UCSD-AML1 (cell line): Measurements from ENCODE around the gene ZNF697.

Experiments
- DNase-seq: peaks from one replicate; lab custom pipeline; 2025; ENCODE audit not compliant: unreplicated experiment; lab: John Stamatoyannopoulos, UW

ZNF697 gene

DNA sequence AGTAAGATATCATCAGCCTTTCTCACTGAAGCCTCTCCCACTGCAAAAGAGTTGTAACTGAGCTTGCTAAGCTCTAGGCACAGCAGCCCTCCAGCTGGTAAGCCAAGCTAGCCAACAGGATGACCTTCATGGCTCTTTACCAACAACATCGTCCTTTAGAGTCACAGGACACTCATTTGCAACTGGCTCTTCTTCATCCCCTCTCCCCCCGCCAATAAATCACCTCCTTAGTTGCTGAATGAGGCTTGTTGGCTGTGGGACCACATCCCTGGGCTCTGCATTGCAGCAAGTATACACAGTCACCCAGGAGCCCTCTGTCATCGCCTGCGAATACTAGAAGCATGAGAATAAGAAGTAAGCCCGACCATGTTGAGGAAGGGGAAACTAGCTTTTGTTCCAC, 16.0 kb upstream of the ZNF697 start:
- DNase-seq = no peak

DNA sequence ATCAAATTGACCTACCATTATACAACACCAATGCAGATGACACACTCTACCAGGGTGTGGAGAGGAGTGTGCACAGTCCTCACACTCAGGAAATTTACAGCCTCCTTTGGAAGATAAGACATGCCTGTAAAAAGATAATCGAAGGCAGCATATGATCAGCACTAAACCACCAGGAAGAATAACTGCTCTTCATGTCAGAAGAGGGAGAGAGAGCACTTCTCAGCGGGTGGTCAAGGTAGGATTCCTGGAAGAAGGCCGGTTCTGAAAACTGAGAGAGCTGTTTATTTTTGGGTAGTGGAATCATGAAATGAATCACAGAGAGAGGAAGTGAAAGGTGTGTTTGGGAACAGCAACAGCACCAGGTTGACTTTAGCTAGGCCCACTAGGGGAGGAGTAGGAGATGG, 14.0 kb upstream of the ZNF697 start:
- DNase-seq = no peak

DNA sequence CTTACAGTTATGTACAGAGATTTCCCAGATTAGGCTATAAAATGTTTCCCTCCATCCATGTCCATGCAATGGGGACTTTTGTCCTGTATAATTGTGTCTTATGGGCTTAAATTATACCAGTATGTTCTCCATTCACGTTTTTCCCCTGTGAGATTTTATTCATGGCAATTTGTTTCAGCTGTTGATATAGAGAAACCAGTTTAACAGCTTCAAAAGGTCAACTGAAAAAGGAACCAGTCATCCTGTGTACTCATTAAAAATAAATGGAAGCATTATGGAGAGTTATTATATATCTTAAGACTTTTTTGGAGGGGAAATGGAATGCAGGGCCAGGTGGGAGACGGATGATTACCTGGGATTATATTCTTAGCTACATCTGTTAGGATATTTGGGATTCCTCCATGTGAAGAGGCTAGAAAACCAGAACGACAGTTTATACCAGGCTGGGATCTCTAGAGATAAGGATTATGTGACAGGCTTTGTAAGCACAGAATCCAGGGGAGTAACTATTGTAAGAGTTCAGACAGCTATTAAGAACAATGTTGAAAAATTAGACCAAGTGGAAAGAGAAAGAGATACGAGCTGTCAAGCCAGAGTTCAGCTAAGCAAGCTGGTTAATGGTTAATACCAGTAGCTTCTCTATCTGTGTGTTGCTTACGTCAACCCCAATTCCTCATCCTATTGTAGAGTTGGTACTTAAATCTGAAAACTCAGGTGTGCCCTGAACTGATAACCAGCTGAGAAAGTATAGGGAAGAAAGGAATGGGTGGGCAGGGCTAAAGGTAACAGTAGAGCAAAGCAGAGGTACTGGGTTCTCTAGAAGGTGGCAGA, 12.4 kb upstream of the ZNF697 start:
- no peak for DNase-seq

DNA sequence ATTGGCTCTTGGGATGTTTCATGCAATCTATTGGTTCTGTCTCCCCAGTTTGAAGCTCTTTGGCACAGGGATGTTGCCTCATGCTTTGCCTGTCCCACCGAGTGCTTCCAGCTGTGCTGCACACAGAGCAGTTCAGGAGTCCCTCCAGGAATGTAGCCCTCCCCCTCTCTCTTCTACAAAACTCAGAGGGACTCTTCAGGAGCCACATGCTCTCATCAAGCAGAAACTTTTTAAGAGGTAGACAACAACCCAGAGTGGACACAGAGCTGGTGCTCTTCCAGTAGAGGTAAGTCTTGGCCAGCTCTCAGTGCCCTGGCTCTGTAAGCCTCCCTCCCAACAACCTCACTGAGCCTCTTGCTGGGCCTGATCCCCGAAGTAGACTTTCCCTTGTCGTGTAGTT, 11.6 kb upstream of the ZNF697 start:
- no peak for DNase-seq

DNA sequence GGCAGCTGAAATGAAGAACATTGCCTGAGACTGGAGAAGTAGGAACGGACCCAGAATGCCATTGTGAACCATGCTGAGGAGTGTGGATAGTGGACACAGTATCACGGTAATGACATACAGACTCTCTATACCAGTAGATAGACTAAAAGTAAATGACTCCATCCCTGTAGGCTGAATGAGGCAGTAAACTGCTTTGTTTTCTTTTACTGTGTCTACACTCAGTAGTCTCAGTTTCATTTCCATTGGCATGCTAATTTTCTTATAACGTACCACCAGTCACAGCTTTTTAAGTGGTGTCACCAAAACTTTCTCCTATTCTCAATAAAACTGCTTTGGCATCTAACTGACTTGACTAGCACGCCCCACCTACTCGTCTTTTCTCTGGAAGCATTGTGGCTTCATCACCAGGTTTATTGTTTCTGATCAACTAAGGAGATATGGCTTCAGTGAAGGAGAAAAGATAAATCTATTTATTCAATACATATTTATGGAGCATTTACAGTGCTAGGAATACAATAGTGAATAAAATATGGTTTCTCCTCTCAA, 8.4 kb upstream of the ZNF697 start:
- DNase-seq = no peak

DNA sequence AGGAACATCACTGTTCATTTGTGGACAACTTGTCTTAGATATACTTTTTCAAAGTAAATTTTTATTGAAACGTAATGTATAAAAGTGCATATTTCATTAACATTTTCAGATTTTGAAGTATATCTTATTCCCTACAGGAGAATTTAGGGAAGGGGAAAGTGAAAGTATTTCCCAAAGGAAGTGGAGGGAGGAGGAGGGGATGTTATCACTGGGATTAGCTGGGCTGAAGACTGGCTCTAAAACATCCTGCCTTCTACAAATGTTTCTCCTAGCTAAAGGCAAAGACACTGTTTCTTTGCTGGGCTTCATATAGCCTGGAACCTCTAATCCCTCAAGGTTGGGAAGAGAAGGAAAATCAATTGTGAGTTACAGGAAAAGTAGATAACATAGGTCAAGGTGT, 7.1 kb upstream of the ZNF697 start:
- no peak for DNase-seq

DNA sequence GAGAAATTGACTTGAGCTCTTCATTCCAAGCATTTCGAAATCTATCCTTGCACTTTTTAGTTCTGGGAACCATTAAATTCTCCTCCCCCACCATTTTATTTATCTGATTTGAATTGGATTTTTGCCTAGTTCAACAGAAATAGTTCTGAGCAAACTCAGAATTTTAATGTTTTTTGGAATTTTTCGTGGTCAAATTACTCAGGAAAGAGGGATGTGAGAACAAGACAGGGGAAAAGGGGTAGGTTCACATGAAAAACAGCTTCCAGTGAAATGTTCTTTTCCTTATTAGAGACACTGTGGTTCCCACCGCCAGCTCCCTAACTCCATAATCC, 5.7 kb upstream of the ZNF697 start:
- no peak for DNase-seq

DNA sequence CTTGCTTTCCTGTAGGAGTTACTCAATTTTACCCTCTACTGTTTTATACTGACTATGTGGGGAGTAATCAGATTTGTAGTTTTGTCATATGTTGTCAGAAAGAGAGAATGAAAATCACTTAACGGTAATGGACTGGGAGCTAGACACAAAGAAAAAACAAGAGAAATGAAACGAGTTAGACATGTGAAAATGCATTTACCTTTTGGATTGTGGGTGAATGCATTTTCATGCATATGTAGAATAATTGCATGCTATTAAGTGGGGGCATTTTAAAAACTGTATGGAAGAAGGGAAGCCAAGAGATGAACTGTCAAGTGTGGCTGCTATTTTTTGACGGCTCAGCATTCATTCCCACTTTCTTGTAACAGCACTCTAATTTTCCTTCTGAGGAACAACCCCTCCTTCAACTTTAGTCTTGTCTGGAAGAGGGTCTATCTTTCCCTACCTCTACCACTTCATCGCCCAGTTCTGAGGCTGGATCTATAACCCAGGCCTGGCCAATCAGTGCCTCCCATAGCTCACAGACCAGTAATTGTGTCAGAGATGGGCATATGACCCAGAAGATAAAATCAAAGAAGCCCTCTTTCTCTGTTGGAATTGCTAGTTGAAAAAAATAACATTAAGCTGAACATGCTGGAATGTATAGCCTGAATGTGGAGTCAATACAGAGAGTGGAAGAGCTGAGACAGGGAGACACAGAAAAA, 5.2 kb upstream of the ZNF697 start:
- no peak for DNase-seq

DNA sequence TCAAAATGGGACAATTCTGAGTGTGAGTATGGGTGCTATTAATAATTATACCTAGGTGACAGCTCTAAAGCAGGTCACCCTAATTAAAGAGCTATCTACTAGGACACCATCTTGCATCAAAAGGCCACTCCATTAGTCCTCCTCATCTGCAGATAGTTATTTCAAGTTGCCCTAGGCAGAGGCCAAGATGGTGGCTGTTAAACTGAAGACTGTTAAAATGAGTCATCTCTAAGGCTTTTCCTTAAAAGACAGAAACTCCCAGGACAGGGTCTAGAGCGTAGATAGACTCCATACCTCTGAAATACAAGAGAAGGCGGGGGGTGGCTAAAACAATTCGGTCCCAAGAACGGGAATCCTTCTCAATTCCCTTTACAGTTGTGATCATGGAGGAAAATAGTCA, 4.5 kb upstream of the ZNF697 start:
- no peak for DNase-seq

DNA sequence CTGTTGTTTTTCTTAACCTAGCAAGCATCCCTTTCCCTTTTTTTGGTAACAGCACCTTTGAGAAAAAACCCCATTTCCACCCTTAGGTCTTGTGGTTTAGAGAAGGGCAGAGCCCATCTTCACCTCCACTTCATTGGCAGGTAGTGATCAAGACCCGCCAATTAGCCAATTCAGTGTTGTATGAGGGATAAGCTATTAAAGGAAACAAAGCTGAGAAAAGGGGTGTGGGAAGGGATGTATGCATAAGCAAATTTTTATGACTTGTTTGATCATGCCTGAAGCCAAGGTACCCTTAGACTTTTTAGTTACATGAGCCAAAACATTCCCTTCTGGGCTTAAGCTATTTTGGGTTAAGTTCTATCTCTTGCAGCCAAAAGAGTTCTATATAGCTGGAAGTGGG, 3.6 kb upstream of the ZNF697 start:
- DNase-seq = no peak

DNA sequence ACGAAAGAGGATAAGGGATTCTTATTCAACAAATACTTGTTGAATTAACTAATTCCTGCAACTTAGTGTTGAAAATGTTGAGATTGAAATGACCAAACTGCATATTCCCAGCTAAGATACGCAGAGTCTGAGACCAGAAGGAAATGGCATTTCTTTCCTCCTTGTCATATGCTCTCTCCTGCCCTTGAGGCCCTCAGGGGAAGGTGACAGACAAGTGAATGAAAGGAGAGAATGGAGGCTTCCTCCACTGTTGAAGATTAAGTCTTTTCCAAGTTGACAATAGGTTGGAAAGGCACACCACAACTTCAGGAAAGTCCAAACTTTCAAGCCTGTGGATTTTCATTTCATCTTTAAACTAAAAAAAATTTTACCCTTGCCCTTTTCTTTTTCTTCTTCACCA, 3.1 kb upstream of the ZNF697 start:
- no peak for DNase-seq

DNA sequence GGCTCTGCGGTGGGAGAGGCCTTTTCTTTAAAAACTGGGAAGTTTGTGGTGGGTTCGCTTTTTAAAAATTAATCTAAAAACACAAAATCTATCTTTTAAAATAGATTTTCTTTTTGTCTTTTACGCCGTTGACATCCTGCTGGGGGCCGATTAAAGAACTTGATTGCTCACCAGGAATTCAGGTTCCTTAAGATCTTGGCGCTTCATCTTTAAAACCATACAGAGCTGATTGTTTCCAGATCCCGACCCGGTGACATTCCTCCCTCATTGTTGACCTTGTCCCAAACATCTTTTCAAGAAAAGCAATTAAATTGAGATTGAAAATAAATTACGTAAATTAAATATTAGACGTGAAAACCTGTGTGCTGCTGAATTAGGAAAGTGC, 546 bp upstream of the ZNF697 start:
- DNase-seq = no peak

DNA sequence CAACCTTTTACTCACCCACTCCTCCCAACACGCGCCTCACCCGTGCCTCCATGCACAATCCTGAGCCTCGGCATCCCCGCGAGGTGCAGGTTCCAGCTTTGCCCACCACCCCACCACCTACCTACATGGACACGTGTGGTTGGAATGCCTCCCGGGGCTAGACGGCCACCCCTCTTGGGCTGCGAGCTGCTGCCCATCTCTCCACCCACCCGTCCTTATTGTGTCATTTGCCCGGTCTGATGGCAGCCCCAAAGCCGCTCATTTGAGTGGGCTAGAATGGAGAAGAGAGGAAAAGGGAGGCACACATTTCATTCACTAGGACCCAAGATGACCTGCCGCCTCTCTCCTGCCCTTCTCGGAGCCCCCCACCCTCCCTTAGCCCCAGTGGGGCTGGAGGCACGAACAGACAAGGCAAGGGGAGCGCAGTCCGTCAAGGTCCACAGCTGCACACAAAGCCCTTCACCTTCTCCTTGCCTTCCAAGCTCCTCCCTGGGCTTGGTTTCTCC, 785 bp downstream of the ZNF697 start:
- no peak for DNase-seq

DNA sequence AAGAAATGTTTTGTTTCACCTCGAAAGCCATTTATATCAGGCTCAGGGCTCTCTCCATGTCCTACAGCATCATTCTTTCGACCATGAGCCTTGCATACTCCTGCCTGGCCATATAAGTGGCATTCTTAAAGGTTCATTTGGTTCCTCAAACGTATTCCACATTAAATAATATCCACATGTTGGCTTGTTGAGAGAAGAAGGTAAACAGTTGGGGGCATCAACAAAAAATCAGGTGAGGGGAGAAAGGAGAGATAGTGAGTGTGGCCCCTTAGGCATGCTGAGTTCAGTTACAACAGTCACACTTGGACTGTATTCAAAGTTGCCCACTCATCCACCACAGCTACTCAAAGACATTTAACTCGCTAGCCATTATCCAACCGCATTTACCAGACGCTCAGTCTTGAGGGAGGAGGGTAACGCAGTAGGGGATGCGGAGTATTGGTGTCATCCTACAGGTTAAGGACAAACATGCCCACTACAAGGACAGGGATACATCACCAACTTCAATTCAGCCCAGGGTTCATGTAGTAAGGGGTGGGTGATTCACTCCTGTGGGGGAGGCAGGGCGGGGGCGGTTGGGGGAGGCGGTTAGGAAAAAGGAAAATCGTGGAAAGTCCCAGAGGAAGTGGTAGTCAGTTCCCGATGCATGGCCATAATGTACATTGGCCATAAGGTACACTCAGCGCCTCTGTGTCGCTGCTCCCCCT, 1.4 kb downstream of the ZNF697 start:
- no peak for DNase-seq

DNA sequence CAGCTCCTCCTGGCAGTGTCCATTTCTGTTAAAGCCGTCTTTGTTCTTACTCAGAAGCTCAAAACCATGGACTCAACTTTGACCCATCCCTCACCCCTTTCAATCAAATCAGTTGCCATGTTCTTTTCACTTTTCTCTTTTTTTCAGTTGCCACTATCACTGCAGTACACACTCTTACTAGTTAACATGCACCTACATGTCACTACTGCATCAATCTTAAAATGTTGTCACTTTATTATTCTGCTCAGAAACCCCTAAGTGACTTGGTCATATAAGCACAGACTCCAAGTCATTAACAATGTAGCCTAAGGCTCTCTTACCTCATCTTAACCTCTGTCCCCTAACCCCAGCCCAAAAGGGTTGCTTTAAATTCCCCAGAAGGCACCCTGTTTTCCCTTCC, 9.0 kb downstream of the ZNF697 start:
- no peak for DNase-seq

DNA sequence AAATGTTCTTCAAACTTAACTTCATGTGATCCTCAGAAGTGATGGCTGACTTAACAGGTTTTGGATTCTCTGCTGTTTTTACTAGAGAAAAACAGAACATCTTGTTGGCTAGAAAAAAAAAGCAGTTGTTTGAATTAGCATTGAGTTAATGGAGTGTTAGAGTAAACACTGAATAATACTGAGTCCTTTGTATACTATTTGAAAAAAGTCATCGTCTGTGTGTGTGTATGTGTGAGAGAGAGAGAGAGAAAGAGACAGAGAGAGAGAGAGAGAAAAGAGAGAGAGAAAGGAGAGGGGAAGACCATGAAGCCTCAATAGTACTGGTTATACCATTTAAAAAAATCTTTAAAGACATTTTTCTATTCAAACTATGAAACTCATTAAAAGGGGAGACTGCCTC, 10.4 kb downstream of the ZNF697 start:
- DNase-seq = no peak

DNA sequence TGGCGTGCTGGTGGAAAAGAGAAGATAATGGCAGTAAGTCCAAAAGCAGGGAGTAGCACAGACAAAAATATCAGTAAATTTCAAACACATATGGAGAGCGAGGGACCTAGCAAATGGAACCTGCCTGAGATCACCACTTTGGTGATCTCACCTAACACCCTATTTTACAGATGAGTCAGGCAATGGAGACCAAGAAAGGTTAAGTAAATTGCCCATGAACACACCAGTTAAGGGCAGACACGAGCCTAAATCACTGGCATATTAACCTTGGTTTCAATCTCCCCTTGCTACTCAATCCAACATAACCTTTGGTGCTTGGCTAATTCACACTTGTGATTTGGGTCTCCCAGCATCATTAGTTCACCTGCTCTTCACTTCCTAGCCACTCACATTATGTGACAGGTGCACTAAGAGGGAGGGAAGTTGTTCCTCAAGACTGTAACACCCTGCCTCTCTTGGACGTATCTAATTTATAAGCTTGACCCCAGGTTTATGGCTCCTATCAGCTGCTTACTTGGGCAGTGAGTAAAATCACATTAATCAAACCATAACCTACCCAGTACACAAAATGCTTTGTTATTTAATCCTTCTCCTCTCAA, 11.5 kb downstream of the ZNF697 start:
- DNase-seq = no peak

DNA sequence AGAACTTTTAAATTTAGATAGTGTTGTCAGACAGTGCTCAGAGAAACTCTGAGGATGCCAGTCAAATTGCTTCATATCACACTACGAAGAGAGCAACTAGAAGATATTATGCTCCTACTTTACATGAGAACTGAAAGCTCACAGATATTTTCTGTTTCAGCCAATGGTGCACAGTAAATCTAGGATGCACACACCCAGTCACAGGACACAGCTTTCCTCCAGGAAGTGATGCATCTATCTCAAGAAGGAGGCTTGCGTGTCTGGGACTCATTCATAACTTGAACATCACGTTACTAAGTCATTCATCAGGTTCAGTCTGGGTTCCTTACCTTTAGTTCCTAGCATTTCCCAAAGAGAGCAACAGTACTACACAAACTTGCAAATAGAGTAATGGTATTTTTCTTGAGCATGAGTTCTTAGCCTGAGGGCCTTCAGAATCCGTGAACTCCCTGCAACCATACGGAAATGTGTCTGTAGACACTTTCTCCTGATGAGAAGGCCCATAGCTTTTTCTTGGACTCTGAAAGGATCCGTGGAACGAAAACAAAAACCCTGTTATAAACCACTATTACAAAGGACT, 12.2 kb downstream of the ZNF697 start:
- DNase-seq = no peak

DNA sequence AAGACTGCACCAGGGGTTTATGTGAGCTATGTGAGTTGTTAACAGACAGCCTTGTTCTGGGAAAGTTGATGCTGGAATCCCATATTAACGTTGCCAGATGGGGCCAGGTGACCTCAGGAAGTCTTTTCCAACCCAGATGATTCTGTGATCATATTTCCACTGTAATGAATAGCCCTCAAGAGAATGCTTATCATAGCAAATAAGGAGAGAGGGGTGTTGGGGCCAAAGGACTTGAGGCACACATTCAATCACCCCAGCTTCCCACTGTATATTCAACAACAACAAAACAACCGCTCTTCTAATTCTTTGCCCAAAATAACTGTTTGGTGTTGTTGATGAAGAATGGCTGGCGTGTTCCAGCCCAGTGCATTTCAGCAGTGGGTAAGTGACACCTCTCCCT, 14.1 kb downstream of the ZNF697 start:
- DNase-seq = no peak

DNA sequence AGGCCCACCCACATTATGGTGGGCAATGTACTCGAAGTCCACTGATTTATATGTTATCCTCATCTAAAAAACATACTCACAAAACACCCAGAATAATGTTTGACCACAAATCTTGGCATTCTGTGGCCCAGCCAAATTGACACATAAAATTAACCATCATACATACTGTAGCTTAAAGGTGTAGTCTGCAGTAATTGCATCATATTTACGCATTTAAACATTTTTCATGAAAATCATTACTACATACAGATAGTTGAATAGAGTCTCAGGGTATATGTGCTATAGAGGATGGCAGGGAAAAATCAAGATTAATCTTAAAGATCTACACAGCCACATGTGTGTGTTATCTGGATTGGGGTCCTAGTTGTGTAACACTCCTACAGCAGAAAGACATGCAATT, 14.5 kb downstream of the ZNF697 start:
- DNase-seq = no peak

DNA sequence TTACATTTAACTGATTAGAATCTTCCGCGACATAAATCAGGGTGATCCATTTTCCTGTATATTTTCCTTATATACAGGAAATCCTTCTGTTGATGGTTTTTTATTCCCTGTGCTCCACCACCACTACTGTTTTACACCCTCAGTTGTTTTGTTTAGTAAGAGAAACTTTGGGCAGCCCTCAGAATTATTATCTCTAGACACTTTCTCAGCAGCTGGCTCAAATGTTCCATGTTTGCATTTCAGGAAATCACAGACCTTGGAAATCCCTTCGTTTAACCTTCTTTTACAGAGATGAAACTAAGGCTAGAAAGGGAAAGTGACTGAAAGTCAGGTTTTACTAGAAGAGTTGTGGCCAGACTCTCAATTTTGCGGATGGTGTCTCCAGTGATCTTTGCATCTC, 15.2 kb downstream of the ZNF697 start:
- DNase-seq = no peak
